Neural cell (in vitro differentiated cells): Measurements from ENCODE around the gene ANK2.

Experiments used
- CTCF ChIP-seq: fragments of 450-650 bp; IDR thresholded peaks from 2 replicates; pipeline ENCODE4 v1.5.1; 2014; ENCODE audit warnings: antibody characterized with exemption, mild to moderate bottlenecking, moderate library complexity; ENCODE audit not compliant: poor library complexity, severe bottlenecking
- EZH2 ChIP-seq: fragments of 200-600, 300-800 bp; shearing (Covaris generic), sonication (generic); IDR thresholded peaks from 2 replicates; pipeline ENCODE4 v1.6.1; 2014; ENCODE audit warnings: antibody characterized with exemption, low read length, borderline replicate concordance, mild to moderate bottlenecking; ENCODE audit not compliant: insufficient read depth, poor library complexity, severe bottlenecking
- POLR2AphosphoS5 ChIP-seq: IDR thresholded peaks from 2 replicates; pipeline ENCODE4 v1.6.1; 2012
- REST ChIP-seq: IDR thresholded peaks from 2 replicates; pipeline ENCODE4 v1.6.1; 2012; ENCODE audit warnings: borderline replicate concordance
- TAF1 ChIP-seq: IDR thresholded peaks from 2 replicates; pipeline ENCODE4 v1.6.1; 2012; ENCODE audit warnings: low read depth

- TF ChIP-seq CTCF = no peak
- no peak for TF ChIP-seq TAF1
- TF ChIP-seq EZH2 = no peak
- TF ChIP-seq POLR2AphosphoS5 = no peak
- no peak for TF ChIP-seq REST
Measured at GRCh38 chr4:113368056-113368455, 318.6 kb downstream of the ANK2 start.
